Transverse colon (tissue), 4 donors: ENCODE data around the gene MSL3.

Experiments
- EP300 ChIP-seq: sonication (generic); formaldehyde crosslinking; IDR thresholded peaks from one replicate; pipeline ENCODE4 v1.6.1; 2017; ENCODE audit warnings: antibody characterized with exemption, low read depth
- POLR2AphosphoS5 ChIP-seq, 3 donors: sonication (generic); formaldehyde crosslinking; IDR thresholded peaks; one replicate each; pipeline ENCODE4 v1.6.1; 2016; ENCODE audit warnings: antibody characterized with exemption in 3 of 3
- TF ChIP-seq, protein P1 (sequence below), 5 experiments: fragments of 200-600 bp in 3 of 5; fragments of 450-650 bp in 2 of 5; sonication (generic) in 3 of 5; IDR thresholded peaks; 1 replicate in 2 of 5; 2 replicates in 3 of 5; pipeline ENCODE4 v1.5.1; 2016 to 2017; ENCODE audit warnings: antibody characterized with exemption in 5 of 5, inconsistent platforms in 3 of 5, mild to moderate bottlenecking in 2 of 5, moderate library complexity in 1 of 5

DNA sequence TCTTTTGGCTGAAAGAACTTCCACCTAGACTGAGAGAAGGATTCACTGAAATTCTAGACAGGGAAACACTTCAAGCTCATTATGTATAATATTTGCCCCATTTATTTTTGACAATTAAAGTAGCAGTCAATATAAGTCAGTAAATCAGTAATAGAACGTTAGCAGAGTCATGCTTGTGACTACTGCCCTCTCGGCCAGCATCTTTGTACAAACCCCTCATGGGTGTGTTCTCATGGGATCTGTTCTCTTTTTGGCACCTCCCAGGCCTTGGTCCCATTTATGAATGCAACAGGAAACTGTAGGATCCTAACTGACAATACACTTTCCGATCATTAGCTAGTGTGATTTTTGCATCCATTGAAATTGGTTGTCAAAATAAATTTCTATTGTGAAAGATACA lies 2.9 kb downstream of the MSL3 start:
- TF ChIP-seq EP300 (no peak), POLR2AphosphoS5 (IDR thresholded peaks at IDR 0.05) (no peak)
- TF ChIP-seq, protein P1, sequence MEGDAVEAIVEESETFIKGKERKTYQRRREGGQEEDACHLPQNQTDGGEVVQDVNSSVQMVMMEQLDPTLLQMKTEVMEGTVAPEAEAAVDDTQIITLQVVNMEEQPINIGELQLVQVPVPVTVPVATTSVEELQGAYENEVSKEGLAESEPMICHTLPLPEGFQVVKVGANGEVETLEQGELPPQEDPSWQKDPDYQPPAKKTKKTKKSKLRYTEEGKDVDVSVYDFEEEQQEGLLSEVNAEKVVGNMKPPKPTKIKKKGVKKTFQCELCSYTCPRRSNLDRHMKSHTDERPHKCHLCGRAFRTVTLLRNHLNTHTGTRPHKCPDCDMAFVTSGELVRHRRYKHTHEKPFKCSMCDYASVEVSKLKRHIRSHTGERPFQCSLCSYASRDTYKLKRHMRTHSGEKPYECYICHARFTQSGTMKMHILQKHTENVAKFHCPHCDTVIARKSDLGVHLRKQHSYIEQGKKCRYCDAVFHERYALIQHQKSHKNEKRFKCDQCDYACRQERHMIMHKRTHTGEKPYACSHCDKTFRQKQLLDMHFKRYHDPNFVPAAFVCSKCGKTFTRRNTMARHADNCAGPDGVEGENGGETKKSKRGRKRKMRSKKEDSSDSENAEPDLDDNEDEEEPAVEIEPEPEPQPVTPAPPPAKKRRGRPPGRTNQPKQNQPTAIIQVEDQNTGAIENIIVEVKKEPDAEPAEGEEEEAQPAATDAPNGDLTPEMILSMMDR (IDR thresholded peaks at IDR 0.05) = no peak
